Duodenal mucosa (tissue), 2 donors: ENCODE results near the gene PTPRN2.

Experiments
- H3K27ac ChIP-seq: one replicate; pipeline ENCODE4 v1.7.0; 2013; ENCODE audit warnings: low read depth, low read length
- H3K27me3 ChIP-seq, 2 donors: one replicate each; pipeline ENCODE4 v1.7.0; 2013; ENCODE audit warnings: low read length in 2 of 2, control low read depth in 1 of 2; ENCODE audit not compliant: insufficient read depth in 2 of 2, control insufficient read depth in 1 of 2
- H3K36me3 ChIP-seq, 2 donors: one replicate each; pipeline ENCODE4 v1.7.0; 2013; ENCODE audit warnings: low read length in 2 of 2, control low read depth in 1 of 2; ENCODE audit not compliant: insufficient read depth in 2 of 2, control insufficient read depth in 1 of 2
- H3K4me1 ChIP-seq, 2 donors: one replicate each; pipeline ENCODE4 v1.7.0; 2013; ENCODE audit warnings: low read length in 2 of 2, control low read depth in 1 of 2; ENCODE audit not compliant: insufficient read depth in 2 of 2, control insufficient read depth in 1 of 2
- H3K4me3 ChIP-seq, 2 donors: one replicate each; pipeline ENCODE4 v1.7.0; 2013; ENCODE audit warnings: low read length in 2 of 2, low read depth in 1 of 2
- H3K9ac ChIP-seq, 2 donors: one replicate each; pipeline ENCODE4 v1.7.0; 2013; ENCODE audit warnings: low read length in 2 of 2, low read depth in 1 of 2
- H3K9me3 ChIP-seq, 2 donors: one replicate each; pipeline ENCODE4 v1.7.0; 2013; ENCODE audit warnings: low read length in 2 of 2, control low read depth in 1 of 2; ENCODE audit not compliant: control insufficient read depth in 1 of 2

The PTPRN2 gene

DNA sequence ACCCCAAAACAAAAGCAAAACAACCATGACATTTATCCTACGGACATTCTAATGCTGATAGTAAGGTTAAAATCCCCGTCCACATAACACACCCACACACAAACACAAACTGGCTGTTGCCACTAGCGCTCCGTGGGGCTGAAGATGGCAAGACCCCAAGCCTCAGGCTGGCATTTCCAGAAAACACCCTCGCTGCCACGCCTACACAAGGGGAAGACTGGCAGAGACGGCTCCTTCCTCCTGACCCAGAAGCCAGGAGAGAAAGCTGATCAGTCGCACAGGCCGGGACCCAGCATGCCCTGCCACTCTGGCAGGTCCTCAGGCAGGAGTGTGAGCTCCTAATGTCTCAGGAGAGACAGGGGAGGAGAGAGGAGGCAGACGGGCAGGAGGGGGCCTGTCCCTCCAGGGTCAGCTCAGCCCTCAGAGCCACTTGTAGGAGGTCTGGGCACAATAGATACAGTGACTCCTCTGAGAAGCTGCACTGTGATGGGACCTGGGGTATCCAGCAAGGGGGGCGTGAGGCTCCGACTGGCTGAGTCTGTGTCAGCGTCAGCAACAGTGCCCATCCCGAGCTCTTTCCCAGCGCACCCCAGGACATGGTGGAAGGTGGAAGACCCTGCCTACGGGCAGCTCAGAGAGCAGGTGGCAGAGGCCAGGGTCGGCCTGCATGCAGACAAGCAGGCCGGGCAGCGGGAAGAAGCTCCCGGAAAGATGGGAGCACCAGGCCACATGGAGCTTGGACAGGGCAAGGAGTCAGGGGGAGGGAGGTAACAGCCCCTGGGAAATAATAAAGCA is 326.9 kb downstream of the PTPRN2 start:
- H3K4me1 ChIP-seq: peaks cover 24 to 29% of the 10 kb centered on the region in 2 donors
- H3K9ac ChIP-seq: no peak overlapping the region
- H3K27me3 ChIP-seq: no peaks in the 10 kb centered on the region
- H3K36me3 ChIP-seq: no peaks in the 10 kb centered on the region
- H3K9me3 ChIP-seq: peaks cover 0 to 3% of the 10 kb centered on the region in 2 donors
- H3K27ac ChIP-seq: no peak overlapping the region
- no peak overlapping the region for H3K4me3 ChIP-seq

DNA sequence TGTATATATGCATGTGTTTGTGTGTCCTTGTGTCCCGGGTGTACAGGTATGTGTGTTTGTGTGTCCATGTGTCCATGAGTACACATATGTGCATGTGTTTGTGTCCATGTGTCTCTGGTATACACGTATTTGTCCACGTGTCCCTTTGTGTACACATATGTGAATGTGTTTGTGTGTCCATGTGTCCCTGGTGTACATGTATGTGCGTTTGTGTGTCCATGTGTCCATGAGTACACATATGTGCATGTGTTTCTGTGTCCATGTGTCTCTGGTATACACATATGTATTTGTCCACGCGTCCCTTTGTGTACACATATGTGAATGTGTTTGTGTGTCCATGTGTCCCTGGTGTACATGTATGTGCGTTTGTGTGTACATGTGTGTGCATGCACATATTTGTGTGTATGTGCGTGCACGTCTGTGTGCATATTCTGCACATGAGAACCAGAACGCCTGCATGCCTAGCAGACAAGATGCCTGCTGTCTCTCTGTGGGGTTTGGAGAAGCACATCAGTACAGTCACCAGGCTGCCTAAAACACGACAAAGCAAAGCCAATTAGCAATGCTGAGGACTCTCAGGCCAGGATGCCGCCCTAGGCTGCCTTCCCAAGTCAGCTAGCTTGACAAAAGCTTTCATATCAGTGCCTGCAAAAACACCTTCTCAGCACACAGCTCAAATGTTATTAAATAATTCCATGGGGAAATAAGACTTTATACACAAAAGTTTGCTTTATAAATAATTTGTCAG is 327.8 kb downstream of the PTPRN2 start:
- Histone ChIP-seq H3K27ac (no peak overlapping the region), H3K9ac (no peak overlapping the region), H3K27me3 (no peaks in the 10 kb centered on the region), H3K4me1 (peaks cover 16 to 24% of the 10 kb centered on the region in 2 donors), H3K36me3 (no peaks in the 10 kb centered on the region), H3K9me3 (peaks cover 0 to 3% of the 10 kb centered on the region in 2 donors), H3K4me3 (no peak overlapping the region)

DNA sequence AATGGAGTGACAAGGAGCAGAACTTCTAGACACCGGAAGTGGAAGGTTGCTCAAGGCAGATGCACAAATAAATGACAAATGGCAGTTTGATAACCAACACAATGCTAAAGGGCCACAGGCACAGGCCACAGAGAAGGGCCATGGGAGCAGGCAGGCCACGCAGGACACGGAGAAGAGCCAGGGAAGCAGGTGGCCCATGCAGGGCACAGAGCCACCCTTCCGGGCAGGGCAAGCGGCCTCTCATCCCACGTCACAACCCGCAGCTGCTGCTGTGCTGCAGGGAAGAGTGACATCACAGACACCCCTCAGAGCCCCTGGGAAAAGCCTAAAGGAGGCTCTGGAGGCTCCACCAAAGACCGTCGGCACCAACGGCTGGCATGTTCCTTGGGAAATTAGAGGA is 328.5 kb downstream of the PTPRN2 start:
- H3K9ac ChIP-seq: no peak overlapping the region
- H3K4me1 ChIP-seq: peaks cover 9 to 17% of the 10 kb centered on the region in 2 donors
- H3K9me3 ChIP-seq: peaks cover 0 to 3% of the 10 kb centered on the region in 2 donors
- H3K27ac ChIP-seq: no peak overlapping the region
- H3K36me3 ChIP-seq: no peaks in the 10 kb centered on the region
- H3K27me3 ChIP-seq: no peaks in the 10 kb centered on the region
- no peak overlapping the region for H3K4me3 ChIP-seq

DNA sequence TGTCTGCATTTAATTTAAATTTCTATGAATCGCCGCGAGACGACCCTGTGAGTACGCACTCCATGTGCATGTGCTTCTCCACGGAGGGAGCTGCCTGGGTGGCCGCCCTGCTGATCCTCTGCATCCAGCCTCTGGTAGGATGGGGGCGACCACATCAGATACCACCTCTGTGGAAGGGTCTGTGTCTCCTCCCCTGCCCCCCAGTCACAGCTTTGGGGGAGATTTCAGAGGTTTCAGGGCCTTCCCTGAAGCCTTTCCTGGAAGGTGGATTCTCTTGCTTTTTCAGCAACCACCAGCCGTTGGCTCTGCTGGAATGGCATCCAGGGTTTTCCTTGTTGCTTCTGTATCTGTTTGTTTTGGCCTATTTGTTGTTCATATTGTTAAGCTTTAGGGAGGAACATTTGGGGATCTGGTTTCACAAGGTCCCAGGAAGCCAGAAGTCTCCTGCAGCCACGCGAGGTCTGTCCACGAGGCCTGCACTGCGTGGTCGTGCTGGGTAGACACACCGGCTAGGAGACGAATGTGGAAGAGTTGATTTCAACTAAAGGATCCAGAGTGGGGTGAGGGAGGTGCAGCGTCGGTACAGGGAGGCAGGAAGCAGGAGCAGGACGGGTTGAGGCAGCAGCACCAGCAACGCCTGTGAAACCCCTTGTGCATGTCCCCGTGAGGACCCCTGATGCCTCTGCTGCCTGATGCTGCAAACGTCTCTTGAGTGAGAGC is 329.1 kb downstream of the PTPRN2 start:
- Histone ChIP-seq H3K4me3 (no peak overlapping the region), H3K27me3 (no peaks in the 10 kb centered on the region)

GRCh38 chr7:158257516-158258410 is 329.9 kb downstream of the PTPRN2 start:
- H3K36me3 ChIP-seq: no peaks in the 10 kb centered on the region
- no peak overlapping the region for H3K9ac ChIP-seq
- H3K9me3 ChIP-seq: no peaks in the 10 kb centered on the region
- H3K4me1 ChIP-seq: peaks cover 0 to 3% of the 10 kb centered on the region in 2 donors
- H3K4me3 ChIP-seq: no peak overlapping the region
- no peak overlapping the region for H3K27ac ChIP-seq
- no peaks in the 10 kb centered on the region for H3K27me3 ChIP-seq

More for the DNA sequence above, 329.1 kb downstream of the PTPRN2 start:
- Histone ChIP-seq H3K4me1 (peaks cover 7 to 11% of the 10 kb centered on the region in 2 donors), H3K36me3 (no peaks in the 10 kb centered on the region), H3K9me3 (peaks cover 0 to 3% of the 10 kb centered on the region in 2 donors), H3K27ac (no peak overlapping the region), H3K9ac (no peak overlapping the region)

DNA sequence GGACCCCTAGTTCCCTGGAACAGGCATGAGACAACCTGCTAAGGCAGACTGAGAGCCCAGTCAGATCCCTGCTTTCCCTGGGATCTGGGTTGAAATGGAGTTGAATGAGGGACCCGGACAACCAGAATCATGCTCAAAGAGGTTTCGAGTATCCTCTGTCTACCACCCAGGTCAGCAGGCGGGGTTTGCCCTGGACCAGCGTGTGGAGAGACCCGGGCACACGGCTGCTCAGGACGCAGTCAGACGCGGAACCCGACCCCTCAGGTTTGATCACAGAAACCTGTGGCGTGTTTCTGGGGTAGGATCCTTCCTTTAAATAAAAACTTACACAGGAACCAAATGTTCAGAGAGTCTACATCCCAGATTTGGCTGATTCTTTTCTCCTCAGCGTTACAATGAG is 330.6 kb downstream of the PTPRN2 start:
- Histone ChIP-seq H3K36me3 (no peaks in the 10 kb centered on the region), H3K4me1 (no peaks in the 10 kb centered on the region), H3K27ac (no peak overlapping the region), H3K9ac (no peak overlapping the region), H3K27me3 (no peaks in the 10 kb centered on the region), H3K4me3 (no peak overlapping the region), H3K9me3 (no peaks in the 10 kb centered on the region)

DNA sequence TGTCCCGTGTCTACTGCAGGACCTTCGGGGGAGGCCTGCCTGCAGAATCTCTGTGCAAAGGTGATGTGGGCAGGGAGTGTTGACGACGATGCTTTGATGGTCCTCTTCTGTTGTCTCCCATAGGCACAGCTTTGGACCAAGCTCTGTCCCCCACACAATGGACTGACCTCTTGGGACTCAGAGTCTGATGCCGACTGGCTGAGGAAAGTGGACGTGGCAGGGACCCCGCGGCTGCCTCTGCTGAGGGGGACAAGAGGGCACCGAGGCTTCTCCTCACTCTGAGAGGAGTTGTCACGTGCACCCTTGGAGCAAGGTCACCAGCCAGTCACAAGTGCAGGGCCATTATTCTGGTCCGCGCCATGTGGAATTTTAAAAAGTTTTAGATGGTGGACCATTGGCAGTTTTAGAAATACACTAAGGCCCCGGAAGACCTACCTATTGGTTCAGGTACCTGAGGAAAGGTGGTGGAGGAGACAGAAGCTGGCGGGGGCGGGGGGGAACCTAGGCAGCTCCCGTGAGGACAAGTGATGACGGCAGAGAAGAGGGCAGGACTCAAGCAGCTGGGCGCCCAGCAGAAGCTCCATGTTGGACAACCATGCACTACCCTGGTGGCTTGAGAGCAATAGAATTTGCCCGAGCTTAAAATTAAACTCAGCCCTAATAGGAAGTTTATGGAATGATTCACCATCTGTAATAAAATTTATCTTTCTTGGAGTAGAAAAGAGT is 331.4 kb downstream of the PTPRN2 start:
- Histone ChIP-seq H3K27me3 (no peaks in the 10 kb centered on the region), H3K9ac (no peak overlapping the region), H3K36me3 (no peaks in the 10 kb centered on the region), H3K4me3 (no peak overlapping the region), H3K27ac (no peak overlapping the region), H3K9me3 (no peaks in the 10 kb centered on the region), H3K4me1 (no peaks in the 10 kb centered on the region)

GRCh38 chr7:158255558-158255957 is 332.1 kb downstream of the PTPRN2 start:
- H3K36me3 ChIP-seq: no peaks in the 10 kb centered on the region
- no peak overlapping the region for H3K27ac ChIP-seq
- H3K4me3 ChIP-seq: no peak overlapping the region
- no peaks in the 10 kb centered on the region for H3K9me3 ChIP-seq
- H3K27me3 ChIP-seq: no peaks in the 10 kb centered on the region
- no peak overlapping the region for H3K9ac ChIP-seq
- no peaks in the 10 kb centered on the region for H3K4me1 ChIP-seq

- H3K36me3 ChIP-seq: no peaks in the 10 kb centered on the region
- H3K4me1 ChIP-seq: no peaks in the 10 kb centered on the region
- no peak overlapping the region for H3K9ac ChIP-seq
- no peaks in the 10 kb centered on the region for H3K9me3 ChIP-seq
- no peak overlapping the region for H3K4me3 ChIP-seq
- H3K27me3 ChIP-seq: no peaks in the 10 kb centered on the region
- no peak overlapping the region for H3K27ac ChIP-seq
Measured at GRCh38 chr7:158255156-158255555, 332.5 kb downstream of the PTPRN2 start.
